Measurements from ENCODE around the gene SPOCK2. TPM values are rescaled to one million over a fixed set of nuclear protein-coding genes. Genes with fewer than 3 reads are reported as not detected.

The SPOCK2 gene
- total and polyA plus RNA-seq, 4 donors = 24.1 to 103 (median 60.1) TPM

DNA sequence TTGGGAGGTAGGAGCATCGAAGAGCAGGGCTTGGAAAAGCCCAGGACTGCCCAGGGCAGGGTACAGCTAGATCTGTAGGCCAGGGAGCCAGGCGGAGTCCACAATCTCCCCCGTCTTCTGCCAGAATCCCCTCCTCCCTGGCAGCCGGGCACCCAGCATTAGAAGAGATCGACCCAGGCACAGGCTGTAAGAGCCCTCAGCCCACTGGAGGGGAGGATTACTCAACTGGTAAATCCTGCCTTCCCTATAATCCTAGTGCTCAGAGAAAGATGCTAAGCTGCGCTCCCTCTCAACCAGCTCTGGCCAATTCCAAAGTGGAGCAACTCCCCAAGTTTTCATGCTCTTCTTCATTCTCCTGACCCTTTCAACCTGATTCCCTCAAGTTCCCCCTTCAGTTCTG lies 3.2 kb downstream of the SPOCK2 start:
- H3K9me3 ChIP-seq (ENCODE audit: control insufficient read depth in 4 of 4, insufficient read depth in 3 of 4, low read length in 3 of 4) = no peaks in the 10 kb centered on the region
- no peak overlapping the region for H3K4me3 ChIP-seq
- no peaks in the 10 kb centered on the region for H3K36me3 ChIP-seq (ENCODE audit: control insufficient read depth in 4 of 4, insufficient read depth in 4 of 4, low read length in 4 of 4)
- peak in 1 of 3 donors; percentile 10 for DNase-seq
- H3K27ac ChIP-seq (ENCODE audit: low read depth in 1 of 2, low read length in 1 of 2) = no peak overlapping the region
- H3K27me3 ChIP-seq (ENCODE audit: control insufficient read depth in 3 of 3, insufficient read depth in 3 of 3, low read length in 2 of 3) = peaks cover 0 to 32% (median 13%) of the 10 kb centered on the region in 3 donors
- H3K4me1 ChIP-seq (ENCODE audit: control insufficient read depth in 5 of 5, insufficient read depth in 5 of 5, low read length in 5 of 5) = peaks cover 0 to 31% (median 3%) of the 10 kb centered on the region in 5 donors
- TF ChIP-seq, protein P1, sequence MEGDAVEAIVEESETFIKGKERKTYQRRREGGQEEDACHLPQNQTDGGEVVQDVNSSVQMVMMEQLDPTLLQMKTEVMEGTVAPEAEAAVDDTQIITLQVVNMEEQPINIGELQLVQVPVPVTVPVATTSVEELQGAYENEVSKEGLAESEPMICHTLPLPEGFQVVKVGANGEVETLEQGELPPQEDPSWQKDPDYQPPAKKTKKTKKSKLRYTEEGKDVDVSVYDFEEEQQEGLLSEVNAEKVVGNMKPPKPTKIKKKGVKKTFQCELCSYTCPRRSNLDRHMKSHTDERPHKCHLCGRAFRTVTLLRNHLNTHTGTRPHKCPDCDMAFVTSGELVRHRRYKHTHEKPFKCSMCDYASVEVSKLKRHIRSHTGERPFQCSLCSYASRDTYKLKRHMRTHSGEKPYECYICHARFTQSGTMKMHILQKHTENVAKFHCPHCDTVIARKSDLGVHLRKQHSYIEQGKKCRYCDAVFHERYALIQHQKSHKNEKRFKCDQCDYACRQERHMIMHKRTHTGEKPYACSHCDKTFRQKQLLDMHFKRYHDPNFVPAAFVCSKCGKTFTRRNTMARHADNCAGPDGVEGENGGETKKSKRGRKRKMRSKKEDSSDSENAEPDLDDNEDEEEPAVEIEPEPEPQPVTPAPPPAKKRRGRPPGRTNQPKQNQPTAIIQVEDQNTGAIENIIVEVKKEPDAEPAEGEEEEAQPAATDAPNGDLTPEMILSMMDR (IDR thresholded peaks at IDR 0.05; ENCODE audit: control extremely low read depth, extremely low read depth) = no peak
- 90 to 92% methylated on average over 6 of the region's 6 CpGs for WGBS, 2 donors
- ATAC-seq (ENCODE audit: insufficient read depth, low FRiP score) = no peak
- H3K9ac ChIP-seq (ENCODE audit: insufficient read depth in 1 of 2, low read length in 2 of 2) = no peak overlapping the region

DNA sequence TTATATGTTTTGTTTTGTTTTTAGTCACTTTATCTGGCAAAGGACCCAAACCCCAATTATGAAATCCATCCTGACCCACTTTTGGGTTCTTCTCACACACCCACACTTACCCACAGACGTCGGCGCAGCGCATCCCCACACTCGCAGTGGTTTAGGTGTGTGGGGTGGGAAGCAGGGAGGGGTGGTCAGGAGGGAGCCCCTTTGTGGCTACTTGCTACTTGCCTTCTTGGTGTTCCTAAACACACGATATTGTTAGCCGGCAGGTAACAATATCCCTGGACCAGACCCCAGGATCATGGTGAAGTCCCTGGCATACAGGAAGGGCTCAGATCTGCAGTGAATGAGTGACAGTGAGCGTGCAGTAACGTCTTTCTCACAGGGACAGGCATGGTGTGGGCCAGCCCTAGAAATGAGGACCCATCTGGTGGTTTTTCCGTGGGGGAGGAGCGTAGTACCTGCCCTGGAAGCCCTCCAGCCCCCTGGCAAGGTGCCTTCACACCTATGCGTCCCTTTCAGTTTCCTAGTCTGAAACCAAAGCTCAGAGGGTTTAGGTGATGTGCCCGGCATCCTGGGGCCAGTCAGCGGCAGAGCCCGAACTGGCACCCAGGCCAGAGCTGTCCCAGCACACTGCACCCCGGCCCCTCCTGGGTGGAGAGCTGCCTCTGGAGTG lies 4.4 kb downstream of the SPOCK2 start:
- 81 to 90% methylated on average over 16 of the region's 16 CpGs for WGBS, 2 donors
- H3K9me3 ChIP-seq (ENCODE audit: control insufficient read depth in 4 of 4, insufficient read depth in 3 of 4, low read length in 3 of 4) = no peaks in the 10 kb centered on the region
- no peak for ATAC-seq (ENCODE audit: insufficient read depth, low FRiP score)

GRCh38 chr10:72082856-72083789 lies 5.2 kb downstream of the SPOCK2 start:
- TF ChIP-seq, protein P1 (IDR thresholded peaks at IDR 0.05; ENCODE audit: control extremely low read depth, extremely low read depth) = no peak
- DNase-seq = peak in 1 of 3 donors; percentile 10
- 82 to 89% methylated on average over 6 of the region's 6 CpGs for WGBS, 2 donors

More for the DNA sequence above, 4.4 kb downstream of the SPOCK2 start:
- Histone ChIP-seq H3K27me3 (ENCODE audit: control insufficient read depth in 3 of 3, insufficient read depth in 3 of 3, low read length in 2 of 3) (peaks cover 0 to 27% (median 13%) of the 10 kb centered on the region in 3 donors), H3K4me1 (ENCODE audit: control insufficient read depth in 5 of 5, insufficient read depth in 5 of 5, low read length in 5 of 5) (peaks cover 0 to 27% (median 3%) of the 10 kb centered on the region in 5 donors), H3K9ac (ENCODE audit: insufficient read depth in 1 of 2, low read length in 2 of 2) (no peak overlapping the region), H3K4me3 (no peak overlapping the region), H3K36me3 (ENCODE audit: control insufficient read depth in 4 of 4, insufficient read depth in 4 of 4, low read length in 4 of 4) (no peaks in the 10 kb centered on the region), H3K27ac (ENCODE audit: low read depth in 1 of 2, low read length in 1 of 2) (no peak overlapping the region)
- TF ChIP-seq, protein P1 (IDR thresholded peaks at IDR 0.05; ENCODE audit: control extremely low read depth, extremely low read depth) = no peak
- DNase-seq = peak in 1 of 3 donors; percentile 9

More at GRCh38 chr10:72082856-72083789, 5.2 kb downstream of the SPOCK2 start:
- Histone ChIP-seq H3K4me3 (no peak overlapping the region), H3K4me1 (ENCODE audit: control insufficient read depth in 5 of 5, insufficient read depth in 5 of 5, low read length in 5 of 5) (peaks cover 0 to 19% (median 3%) of the 10 kb centered on the region in 5 donors), H3K27me3 (ENCODE audit: control insufficient read depth in 3 of 3, insufficient read depth in 3 of 3, low read length in 2 of 3) (peaks cover 0 to 21% (median 9%) of the 10 kb centered on the region in 3 donors), H3K9ac (ENCODE audit: insufficient read depth in 1 of 2, low read length in 2 of 2) (no peak overlapping the region), H3K36me3 (ENCODE audit: control insufficient read depth in 4 of 4, insufficient read depth in 4 of 4, low read length in 4 of 4) (no peaks in the 10 kb centered on the region), H3K27ac (ENCODE audit: low read depth in 1 of 2, low read length in 1 of 2) (peak overlapping the region in 1 of 2 donors; percentile 28), H3K9me3 (ENCODE audit: control insufficient read depth in 4 of 4, insufficient read depth in 3 of 4, low read length in 3 of 4) (no peaks in the 10 kb centered on the region)
- no peak for ATAC-seq (ENCODE audit: insufficient read depth, low FRiP score)
